Stimulated activated memory B cell treated with anti-CD40 and anti-IgM and Interleukin-4, amounts not matched to agents 10 μg/mL and 1 μg/mL and 100 μg/mL, for 72 hours (primary cell): Measurements from ENCODE around the gene RIPPLY1.
"Not testable (repeated sequence)": the region's sequence is repeated elsewhere in the genome, so short reads cannot be mapped to it uniquely, and the experiment has no call there.

Experiments used
- ATAC-seq: fragments of 150-1000 bp; cut with Tn5 transposase; 2 replicates; pipeline ENCODE4 v1.10.0; 2021
- H3K27ac Mint-ChIP-seq: one replicate; pipeline ENCODE4 v1.8.0; 2022; ENCODE audit warnings: mild to moderate bottlenecking, mixed read lengths
- H3K27me3 Mint-ChIP-seq: one replicate; pipeline ENCODE4 v1.8.0; 2022; ENCODE audit warnings: mixed read lengths
- H3K36me3 Mint-ChIP-seq: one replicate; pipeline ENCODE4 v1.8.0; 2022; ENCODE audit warnings: mixed read lengths
- H3K4me1 Mint-ChIP-seq: one replicate; pipeline ENCODE4 v1.8.0; 2022; ENCODE audit warnings: mixed read lengths
- H3K4me3 Mint-ChIP-seq: one replicate; pipeline ENCODE4 v1.8.0; 2022; ENCODE audit warnings: mild to moderate bottlenecking, moderate library complexity, mixed read lengths
- H3K9me3 Mint-ChIP-seq: one replicate; pipeline ENCODE4 v1.8.0; 2022; ENCODE audit warnings: mixed read lengths

RIPPLY1 gene

GRCh38 chrX:106897259-106897658 lies 5.9 kb downstream of the RIPPLY1 start:
- Mint-ChIP-seq H3K4me3 (no peak overlapping the region), H3K4me1 (no peaks in the 10 kb centered on the region), H3K27me3 (peaks cover 7% of the 10 kb centered on the region), H3K27ac (no peak overlapping the region), H3K36me3 (no peaks in the 10 kb centered on the region), H3K9me3 (no peaks in the 10 kb centered on the region)
- no peak for ATAC-seq

GRCh38 chrX:106894978-106895452 lies 8.1 kb downstream of the RIPPLY1 start:
- Mint-ChIP-seq H3K4me1 (no peaks in the 10 kb centered on the region), H3K9me3 (no peaks in the 10 kb centered on the region), H3K4me3 (no peak overlapping the region), H3K36me3 (no peaks in the 10 kb centered on the region), H3K27me3 (peaks cover 7% of the 10 kb centered on the region), H3K27ac (no peak overlapping the region)
- ATAC-seq: no peak

GRCh38 chrX:106894392-106894909 lies 8.7 kb downstream of the RIPPLY1 start:
- H3K27me3 Mint-ChIP-seq: peaks cover 7% of the 10 kb centered on the region
- H3K36me3 Mint-ChIP-seq: no peaks in the 10 kb centered on the region
- ATAC-seq: no peak
- H3K4me3 Mint-ChIP-seq: no peak overlapping the region
- H3K9me3 Mint-ChIP-seq: no peaks in the 10 kb centered on the region
- no peak overlapping the region for H3K27ac Mint-ChIP-seq
- H3K4me1 Mint-ChIP-seq: no peaks in the 10 kb centered on the region

DNA sequence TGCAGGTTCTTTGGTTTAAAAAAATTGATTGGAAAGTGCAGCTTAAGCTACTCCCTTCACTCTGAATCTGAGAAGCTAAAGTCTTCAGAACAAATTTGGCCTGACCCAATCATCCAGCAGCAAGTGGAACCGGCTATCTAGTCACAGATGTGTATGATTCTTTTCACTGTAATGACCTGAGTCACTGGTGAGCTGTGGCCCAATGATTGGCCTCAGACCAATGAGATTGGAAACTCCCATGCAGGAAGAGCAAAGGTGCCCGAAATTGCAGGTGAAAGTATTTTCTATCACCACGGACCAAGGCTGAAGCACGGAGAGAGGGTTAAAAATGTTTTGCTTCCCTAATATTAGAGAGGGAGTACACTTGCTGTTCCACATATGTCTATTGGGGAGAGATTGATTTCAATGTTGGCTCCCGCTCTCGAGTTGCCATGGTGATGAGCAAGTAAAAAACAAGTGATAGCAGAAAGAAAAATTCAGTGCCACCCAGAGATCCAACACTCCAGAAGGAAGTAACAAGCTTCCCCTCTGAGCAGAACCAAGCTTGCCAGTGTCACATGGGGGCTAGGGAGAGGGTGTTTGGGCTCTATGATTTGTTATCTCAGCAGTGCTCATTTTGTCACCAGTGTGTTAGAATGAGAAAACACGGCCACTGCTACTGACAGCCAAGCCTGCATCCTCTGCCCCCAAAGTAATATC lies 11.2 kb downstream of the RIPPLY1 start:
- H3K27ac Mint-ChIP-seq: no peak overlapping the region
- H3K4me3 Mint-ChIP-seq: no peak overlapping the region
- H3K27me3 Mint-ChIP-seq: peaks cover 7% of the 10 kb centered on the region
- no peaks in the 10 kb centered on the region for H3K9me3 Mint-ChIP-seq
- no peak for ATAC-seq
- no peaks in the 10 kb centered on the region for H3K36me3 Mint-ChIP-seq
- H3K4me1 Mint-ChIP-seq: no peaks in the 10 kb centered on the region

GRCh38 chrX:106889468-106889867 lies 13.7 kb downstream of the RIPPLY1 start:
- no peak overlapping the region for H3K27ac Mint-ChIP-seq
- peaks cover 7% of the 10 kb centered on the region for H3K27me3 Mint-ChIP-seq
- no peak for ATAC-seq
- H3K9me3 Mint-ChIP-seq: no peaks in the 10 kb centered on the region
- no peaks in the 10 kb centered on the region for H3K4me1 Mint-ChIP-seq
- H3K4me3 Mint-ChIP-seq: no peak overlapping the region
- H3K36me3 Mint-ChIP-seq: no peaks in the 10 kb centered on the region

DNA sequence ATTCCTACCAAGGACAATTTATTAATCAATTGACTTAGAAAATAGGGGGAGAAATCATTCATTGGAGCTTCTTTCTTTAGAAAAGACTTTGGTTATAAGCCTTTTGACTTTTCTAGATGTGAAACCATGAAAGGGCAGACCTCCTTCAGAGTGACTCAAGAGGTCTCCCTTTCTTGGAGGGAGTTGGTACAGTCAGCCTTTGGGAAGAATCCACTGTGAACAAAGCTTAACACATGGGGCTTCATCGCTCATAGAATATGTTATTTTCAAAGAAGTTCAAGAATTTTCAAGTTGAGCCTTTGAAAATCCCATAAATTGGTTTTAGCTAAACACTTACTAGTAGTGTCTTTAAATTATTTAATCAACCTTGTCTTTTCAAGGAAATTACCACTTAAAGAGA lies 28.0 kb downstream of the RIPPLY1 start:
- Mint-ChIP-seq H3K36me3 (no peaks in the 10 kb centered on the region), H3K4me1 (no peaks in the 10 kb centered on the region), H3K9me3 (no peaks in the 10 kb centered on the region), H3K4me3 (no peak overlapping the region), H3K27ac (no peak overlapping the region), H3K27me3 (peaks cover 3% of the 10 kb centered on the region)
- ATAC-seq: no peak

DNA sequence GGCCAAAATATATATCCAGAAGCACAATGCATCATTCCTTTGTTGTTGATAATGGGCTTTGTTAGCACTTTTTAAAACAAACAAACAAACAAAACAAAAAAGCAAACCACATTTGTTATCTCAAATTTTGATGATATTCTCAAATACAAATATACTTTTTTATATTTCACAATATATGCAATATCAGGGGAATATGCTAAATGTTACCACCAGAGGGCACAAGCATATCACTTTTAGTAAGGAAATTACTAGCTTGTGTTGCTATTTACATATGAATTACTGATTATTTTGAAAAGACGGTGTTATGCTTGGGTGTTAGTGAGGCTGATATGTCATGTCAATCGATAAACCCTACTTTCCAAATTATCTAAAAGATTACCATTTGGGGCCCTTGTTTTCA lies 29.1 kb downstream of the RIPPLY1 start:
- Mint-ChIP-seq H3K27me3 (no peaks in the 10 kb centered on the region), H3K36me3 (no peaks in the 10 kb centered on the region), H3K27ac (no peak overlapping the region), H3K4me1 (no peaks in the 10 kb centered on the region), H3K4me3 (no peak overlapping the region), H3K9me3 (no peaks in the 10 kb centered on the region)
- no peak for ATAC-seq

GRCh38 chrX:106872796-106873195 lies 30.3 kb downstream of the RIPPLY1 start:
- not testable (repeated sequence) for H3K9me3 Mint-ChIP-seq

GRCh38 chrX:106863697-106864096 lies 39.4 kb downstream of the RIPPLY1 start:
- Mint-ChIP-seq H3K4me3 (no peak overlapping the region), H3K36me3 (no peaks in the 10 kb centered on the region), H3K4me1 (no peaks in the 10 kb centered on the region), H3K27ac (no peak overlapping the region), H3K27me3 (no peaks in the 10 kb centered on the region), H3K9me3 (peaks cover 3% of the 10 kb centered on the region)
- ATAC-seq: no peak

More at GRCh38 chrX:106872796-106873195, 30.3 kb downstream of the RIPPLY1 start:
- H3K4me1 Mint-ChIP-seq, H3K36me3 Mint-ChIP-seq, H3K27ac Mint-ChIP-seq, H3K4me3 Mint-ChIP-seq, H3K27me3 Mint-ChIP-seq, ATAC-seq: not testable (repeated sequence)

- Mint-ChIP-seq H3K4me3 (no peak overlapping the region), H3K27ac (no peak overlapping the region), H3K9me3 (peaks cover 3% of the 10 kb centered on the region), H3K4me1 (no peaks in the 10 kb centered on the region), H3K36me3 (no peaks in the 10 kb centered on the region), H3K27me3 (no peaks in the 10 kb centered on the region)
- no peak for ATAC-seq
Observed at GRCh38 chrX:106862972-106863688, 40.0 kb downstream of the RIPPLY1 start.
